GM18526 (cell line): ENCODE data around the gene MYPN.

ENCODE experiments used
- POLR2A ChIP-seq: IDR thresholded peaks from 3 replicates; pipeline ENCODE4 v1.6.1; 2011; ENCODE audit not compliant: insufficient read length; ENCODE audit errors: extremely low read depth

The MYPN gene

GRCh38 chr10:68087685-68088401 lies 21.4 kb upstream of the MYPN start:
- TF ChIP-seq POLR2A = no peak

- TF ChIP-seq POLR2A = no peak
These were observed 20.5 kb upstream of the MYPN start for GRCh38 chr10:68088740-68089139.

GRCh38 chr10:68090586-68090985 lies 18.7 kb upstream of the MYPN start:
- no peak for TF ChIP-seq POLR2A

GRCh38 chr10:68092512-68092911 lies 16.8 kb upstream of the MYPN start:
- TF ChIP-seq POLR2A = no peak

- no peak for TF ChIP-seq POLR2A
These were observed 14.1 kb upstream of the MYPN start for GRCh38 chr10:68095153-68095552.

GRCh38 chr10:68096913-68097516 lies 12.3 kb upstream of the MYPN start:
- TF ChIP-seq POLR2A = no peak

GRCh38 chr10:68099736-68100135 lies 9.6 kb upstream of the MYPN start:
- no peak for TF ChIP-seq POLR2A

- no peak for TF ChIP-seq POLR2A
These were observed 8.2 kb upstream of the MYPN start for GRCh38 chr10:68101066-68101465.

GRCh38 chr10:68103261-68103878 lies 5.9 kb upstream of the MYPN start:
- no peak for TF ChIP-seq POLR2A

- TF ChIP-seq POLR2A = no peak
These were observed 5.4 kb upstream of the MYPN start for GRCh38 chr10:68103901-68104300.

GRCh38 chr10:68105820-68106219 lies 3.5 kb upstream of the MYPN start:
- no peak for TF ChIP-seq POLR2A

- TF ChIP-seq POLR2A = no peak
These were observed 2.6 kb upstream of the MYPN start for GRCh38 chr10:68106656-68107055.

GRCh38 chr10:68107651-68108050 lies 1.6 kb upstream of the MYPN start:
- TF ChIP-seq POLR2A = no peak

- TF ChIP-seq POLR2A = no peak
These were observed 1.2 kb upstream of the MYPN start for GRCh38 chr10:68108051-68108450.

- TF ChIP-seq POLR2A = no peak
These were observed 635 bp upstream of the MYPN start for GRCh38 chr10:68108653-68109052.

GRCh38 chr10:68110027-68110426 lies 739 bp downstream of the MYPN start:
- TF ChIP-seq POLR2A = no peak

GRCh38 chr10:68111584-68111983 lies 2.3 kb downstream of the MYPN start:
- no peak for TF ChIP-seq POLR2A

- TF ChIP-seq POLR2A = no peak
These were observed 3.5 kb downstream of the MYPN start for GRCh38 chr10:68112837-68113236.
